Measurements from ENCODE around the gene OR6K3. TPM values are rescaled to one million over a fixed set of nuclear protein-coding genes. Genes with fewer than 3 reads are reported as not detected.

OR6K3 gene
- not detected in 2 replicates for total RNA-seq

DNA sequence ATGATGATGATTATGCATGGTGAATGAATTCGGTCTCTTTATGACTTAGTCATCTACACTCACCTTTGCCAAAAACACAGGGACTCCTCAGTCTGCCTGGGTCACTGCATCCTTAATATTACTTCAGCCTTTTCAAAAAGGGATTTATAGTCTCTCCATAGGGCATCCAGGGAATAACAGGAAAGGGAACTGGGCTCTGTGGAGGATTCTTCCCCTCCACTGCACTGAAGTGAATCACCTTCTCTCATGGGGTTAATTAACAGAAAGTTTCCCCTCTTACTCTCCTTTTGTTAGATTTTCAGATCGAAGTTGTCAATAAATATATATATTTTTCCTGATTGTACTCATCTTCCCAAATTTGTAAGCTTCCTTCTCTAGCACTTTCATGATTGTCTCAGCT lies at the start of gene OR6K3:
TSS of gene OR6K3 (minus strand) at position 101 of the 400 bp plus-strand sequence. CDS start 2,605 bp downstream, outside the sequence.
- intact Hi-C loops (cut with micrococcal nuclease) = no loop called here
- Mint-ChIP-seq H3K36me3 (ENCODE audit: low read depth) (no peaks in the 10 kb centered on the region), H3K4me3 (no peak within 1 kb of the TSS)

DNA sequence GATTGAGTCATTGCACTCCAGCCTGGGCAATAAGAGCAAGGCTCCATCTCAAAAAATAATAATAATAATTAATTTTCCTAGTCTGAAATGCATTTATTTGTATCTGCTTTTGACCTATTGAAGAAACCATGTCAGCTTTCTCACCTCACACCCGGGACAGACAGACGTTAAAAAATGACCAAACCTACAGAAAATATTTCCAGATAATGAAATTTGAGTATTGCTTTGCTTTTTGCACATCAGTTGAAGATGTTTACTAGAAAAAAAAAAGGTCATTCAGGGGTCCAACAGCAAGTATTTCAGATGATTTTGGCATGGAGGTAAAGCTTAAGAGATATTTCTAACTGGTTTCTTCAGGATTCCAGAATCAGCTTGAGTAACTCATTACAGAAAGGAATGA lies 33.9 kb upstream of the OR6K3 start, which contains the start of gene OR6K6:
TSS of gene OR6K6 (plus strand) at position 301 of the 400 bp plus-strand sequence. CDS start 168 bp downstream, outside the sequence.
- no peaks in the 10 kb centered on the region for H3K27me3 Mint-ChIP-seq
- H3K36me3 Mint-ChIP-seq (ENCODE audit: low read depth) = no peaks in the 10 kb centered on the region
- no peak for DNase-seq
- no peak within 1 kb of the TSS for H3K27ac Mint-ChIP-seq
- no peaks in the 10 kb centered on the region for H3K9me3 Mint-ChIP-seq
- intact Hi-C loops (cut with micrococcal nuclease) = no loop called here
- H3K4me1 Mint-ChIP-seq = no peaks in the 10 kb centered on the region
- H3K4me3 Mint-ChIP-seq = no peak within 1 kb of the TSS

More for the DNA sequence above, at the start of gene OR6K3:
- Mint-ChIP-seq H3K27ac (no peak within 1 kb of the TSS), H3K4me1 (peaks cover 5% of the 10 kb centered on the region), H3K9me3 (no peaks in the 10 kb centered on the region), H3K27me3 (peaks cover 22% of the 10 kb centered on the region)
- no peak for DNase-seq

- Mint-ChIP-seq H3K9me3 (no peaks in the 10 kb centered on the region), H3K4me3 (no peak overlapping the region), H3K4me1 (no peaks in the 10 kb centered on the region), H3K36me3 (ENCODE audit: low read depth) (no peaks in the 10 kb centered on the region), H3K27ac (no peak overlapping the region), H3K27me3 (peaks cover 5% of the 10 kb centered on the region)
- intact Hi-C loops (cut with micrococcal nuclease) = no loop called here
- DNase-seq = no peak
Observed at GRCh38 chr1:158752155-158752712, 31.7 kb upstream of the OR6K3 start.

DNA sequence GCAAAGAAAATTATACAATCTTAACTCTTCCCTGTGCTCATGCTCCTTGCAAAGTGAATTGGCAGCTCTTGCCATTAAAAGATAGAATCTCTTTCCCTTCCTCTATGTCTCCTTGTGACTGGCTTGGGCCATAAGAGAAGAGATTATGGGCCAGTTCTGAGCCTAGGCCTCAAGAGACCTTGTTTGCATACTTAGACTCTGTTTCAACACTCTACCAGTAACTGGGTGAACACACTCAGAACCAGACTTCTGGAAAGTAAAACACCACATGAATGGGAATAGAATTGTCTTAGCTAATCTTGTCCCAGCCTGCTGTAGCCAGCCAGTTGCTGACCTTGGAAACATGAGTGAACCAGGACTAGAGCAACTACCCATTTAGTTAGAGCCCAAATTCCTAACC lies 15.3 kb upstream of the OR6K3 start:
- H3K4me3 Mint-ChIP-seq = no peak overlapping the region

GRCh38 chr1:158732524-158732923 lies 12.0 kb upstream of the OR6K3 start:
- Mint-ChIP-seq H3K27me3 (peaks cover 19% of the 10 kb centered on the region), H3K9me3 (no peaks in the 10 kb centered on the region), H3K4me3 (no peak overlapping the region), H3K4me1 (no peaks in the 10 kb centered on the region), H3K27ac (no peak overlapping the region), H3K36me3 (ENCODE audit: low read depth) (no peaks in the 10 kb centered on the region)
- intact Hi-C loops (cut with micrococcal nuclease) = no loop called here
- no peak for DNase-seq

More for the DNA sequence above, 15.3 kb upstream of the OR6K3 start:
- DNase-seq = no peak
- no peaks in the 10 kb centered on the region for H3K36me3 Mint-ChIP-seq (ENCODE audit: low read depth)
- H3K27ac Mint-ChIP-seq = no peak overlapping the region
- H3K9me3 Mint-ChIP-seq = no peaks in the 10 kb centered on the region
- intact Hi-C loops (cut with micrococcal nuclease) = no loop called here
- peaks cover 24% of the 10 kb centered on the region for H3K27me3 Mint-ChIP-seq
- H3K4me1 Mint-ChIP-seq = no peaks in the 10 kb centered on the region

GRCh38 chr1:158731707-158732106 lies 11.2 kb upstream of the OR6K3 start:
- Mint-ChIP-seq H3K27me3 (peaks cover 18% of the 10 kb centered on the region), H3K36me3 (ENCODE audit: low read depth) (no peaks in the 10 kb centered on the region), H3K4me1 (no peaks in the 10 kb centered on the region), H3K4me3 (no peak overlapping the region), H3K27ac (no peak overlapping the region), H3K9me3 (no peaks in the 10 kb centered on the region)
- intact Hi-C loops (cut with micrococcal nuclease) = no loop called here
- no peak for DNase-seq

DNA sequence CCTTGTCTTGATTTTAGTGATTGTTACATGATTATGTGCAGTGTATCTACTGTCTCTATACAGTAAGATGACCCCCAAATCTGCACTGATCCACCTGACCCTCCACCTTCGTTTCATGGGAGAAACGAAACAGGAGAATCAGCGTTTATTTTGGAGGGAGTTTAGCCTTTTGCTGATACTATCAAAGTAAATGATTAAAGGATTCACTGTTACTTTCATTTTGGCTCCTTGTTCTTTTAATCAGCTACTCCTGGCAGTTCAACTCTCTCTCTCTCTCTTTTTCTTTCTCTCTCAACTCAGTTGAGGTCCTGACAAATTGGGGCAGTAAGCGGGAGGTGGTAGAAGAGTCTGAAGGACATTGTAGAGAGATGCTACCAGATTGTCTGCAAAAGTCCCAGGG lies 9.9 kb upstream of the OR6K3 start:
- Mint-ChIP-seq H3K27ac (no peak overlapping the region), H3K4me3 (no peak overlapping the region), H3K36me3 (ENCODE audit: low read depth) (no peaks in the 10 kb centered on the region), H3K27me3 (peaks cover 22% of the 10 kb centered on the region), H3K4me1 (no peaks in the 10 kb centered on the region), H3K9me3 (no peaks in the 10 kb centered on the region)
- intact Hi-C loops (cut with micrococcal nuclease) = no loop called here
- DNase-seq = no peak

- Mint-ChIP-seq H3K27me3 (peaks cover 21% of the 10 kb centered on the region), H3K4me3 (no peak overlapping the region), H3K27ac (no peak overlapping the region), H3K4me1 (no peaks in the 10 kb centered on the region), H3K9me3 (no peaks in the 10 kb centered on the region), H3K36me3 (ENCODE audit: low read depth) (no peaks in the 10 kb centered on the region)
- intact Hi-C loops (cut with micrococcal nuclease) = no loop called here
- no peak for DNase-seq
Observed at GRCh38 chr1:158728510-158729225, 8.1 kb upstream of the OR6K3 start.

GRCh38 chr1:158724442-158724841 lies 3.9 kb upstream of the OR6K3 start:
- H3K9me3 Mint-ChIP-seq = no peaks in the 10 kb centered on the region
- intact Hi-C loops (cut with micrococcal nuclease) = no loop called here
- H3K4me3 Mint-ChIP-seq = no peak overlapping the region
- no peak overlapping the region for H3K27ac Mint-ChIP-seq
- peaks cover 31% of the 10 kb centered on the region for H3K27me3 Mint-ChIP-seq
- no peak for DNase-seq
- no peaks in the 10 kb centered on the region for H3K4me1 Mint-ChIP-seq
- H3K36me3 Mint-ChIP-seq (ENCODE audit: low read depth) = no peaks in the 10 kb centered on the region

DNA sequence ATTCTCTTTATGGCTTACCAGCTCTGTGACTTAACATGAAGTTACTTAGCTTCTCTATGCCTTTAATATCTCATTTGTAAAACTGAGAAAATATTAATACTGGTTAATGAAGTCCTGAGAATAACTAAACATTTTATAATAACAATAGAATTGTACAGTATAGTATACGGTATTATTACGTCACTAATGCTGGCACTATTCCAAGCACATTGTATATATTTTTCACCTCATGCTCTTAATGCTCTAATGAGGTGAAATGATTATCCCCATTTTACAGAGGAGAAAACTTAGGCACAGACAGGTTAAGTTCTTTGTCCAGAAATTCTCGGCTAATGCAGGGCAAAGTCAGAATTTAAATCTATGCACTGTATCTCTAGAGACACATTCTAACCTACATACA lies 856 bp downstream of the OR6K3 start:
- DNase-seq = no peak
- H3K4me1 Mint-ChIP-seq = peaks cover 5% of the 10 kb centered on the region
- H3K36me3 Mint-ChIP-seq (ENCODE audit: low read depth) = no peaks in the 10 kb centered on the region
- H3K27ac Mint-ChIP-seq = no peak overlapping the region
- H3K4me3 Mint-ChIP-seq = no peak overlapping the region
- H3K9me3 Mint-ChIP-seq = no peaks in the 10 kb centered on the region
- H3K27me3 Mint-ChIP-seq = peaks cover 25% of the 10 kb centered on the region
- intact Hi-C loops (cut with micrococcal nuclease) = loop anchor here (5.0 kb wide), 1 partner anchor 288 kb away; the partner anchor contains the start of gene IFI16

DNA sequence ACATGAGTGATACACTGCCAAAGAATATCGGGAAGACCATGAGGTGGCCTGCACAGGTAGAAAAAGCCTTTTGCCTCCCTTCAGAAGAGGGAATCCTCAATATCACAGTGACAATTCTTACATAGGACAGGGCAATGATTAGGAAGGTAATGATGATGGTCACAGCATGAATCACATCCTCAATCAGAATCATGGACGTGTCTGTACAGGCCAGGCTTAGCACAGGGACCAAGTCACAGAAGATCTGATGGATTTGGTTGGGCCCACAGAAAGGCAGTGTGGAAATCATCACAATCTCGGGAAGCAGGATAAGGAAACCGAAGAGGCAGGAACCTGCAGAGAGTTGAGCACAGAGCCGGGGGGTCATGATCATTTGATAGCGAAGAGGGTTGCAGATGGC lies 3.2 kb downstream of the OR6K3 start:
- H3K9me3 Mint-ChIP-seq = no peaks in the 10 kb centered on the region
- peaks cover 25% of the 10 kb centered on the region for H3K27me3 Mint-ChIP-seq
- H3K4me3 Mint-ChIP-seq = no peak overlapping the region
- DNase-seq = no peak
- no peaks in the 10 kb centered on the region for H3K36me3 Mint-ChIP-seq (ENCODE audit: low read depth)
- intact Hi-C loops (cut with micrococcal nuclease) = loop anchor here (5.0 kb wide), 1 partner anchor 290 kb away; the partner anchor contains the start of gene IFI16
- H3K27ac Mint-ChIP-seq = no peak overlapping the region
- peaks cover 5% of the 10 kb centered on the region for H3K4me1 Mint-ChIP-seq

DNA sequence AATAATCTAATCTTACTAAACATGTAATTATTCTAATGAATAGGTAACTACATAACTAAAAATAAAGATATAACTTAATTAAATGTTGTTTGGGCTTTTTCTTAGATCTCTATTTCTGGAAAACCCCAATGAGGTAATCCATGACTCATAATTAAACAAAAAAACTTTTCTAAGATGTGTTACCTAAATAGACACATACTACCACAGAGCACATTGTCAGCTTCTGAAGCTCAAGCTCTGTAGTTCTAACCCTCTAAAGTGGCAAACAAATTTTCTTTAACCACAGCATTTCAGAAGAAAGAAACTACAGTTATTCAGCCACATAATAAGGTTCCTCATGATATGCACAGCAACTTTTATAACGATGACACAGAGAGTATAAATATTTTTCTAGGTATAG lies 4.2 kb downstream of the OR6K3 start:
- Mint-ChIP-seq H3K27me3 (peaks cover 31% of the 10 kb centered on the region), H3K27ac (peak overlapping the region; percentile 58), H3K4me1 (peaks cover 5% of the 10 kb centered on the region), H3K4me3 (no peak overlapping the region), H3K36me3 (ENCODE audit: low read depth) (no peaks in the 10 kb centered on the region), H3K9me3 (no peaks in the 10 kb centered on the region)
- intact Hi-C loops (cut with micrococcal nuclease) = loop anchor here (5.0 kb wide), 1 partner anchor 291 kb away; the partner anchor contains the start of gene IFI16
- DNase-seq = no peak

DNA sequence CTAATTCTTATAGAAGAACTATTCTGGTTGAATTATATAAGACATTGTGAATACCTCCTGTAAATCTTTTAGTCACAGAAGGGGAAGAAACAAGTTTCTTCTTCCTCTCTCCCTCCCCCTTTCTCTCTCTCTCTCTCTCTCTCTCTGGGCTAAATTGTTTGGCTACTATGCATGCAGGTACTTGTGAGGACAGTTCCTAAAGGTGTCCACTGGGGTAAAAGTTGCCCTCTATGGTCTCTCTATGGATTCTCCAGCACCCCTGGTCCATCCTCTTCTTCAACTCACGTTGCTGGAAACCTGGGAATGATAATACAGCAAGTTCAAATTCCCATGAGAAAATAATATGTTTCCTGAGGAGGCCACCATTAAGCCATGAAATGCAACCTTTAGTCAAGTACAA lies 5.8 kb downstream of the OR6K3 start:
- Mint-ChIP-seq H3K36me3 (ENCODE audit: low read depth) (no peaks in the 10 kb centered on the region), H3K4me3 (no peak overlapping the region), H3K9me3 (no peaks in the 10 kb centered on the region), H3K4me1 (peaks cover 5% of the 10 kb centered on the region), H3K27ac (no peak overlapping the region), H3K27me3 (peaks cover 24% of the 10 kb centered on the region)
- no peak for DNase-seq
- intact Hi-C loops (cut with micrococcal nuclease) = loop anchor here (5.0 kb wide), 1 partner anchor 293 kb away; the partner anchor contains the start of gene IFI16

DNA sequence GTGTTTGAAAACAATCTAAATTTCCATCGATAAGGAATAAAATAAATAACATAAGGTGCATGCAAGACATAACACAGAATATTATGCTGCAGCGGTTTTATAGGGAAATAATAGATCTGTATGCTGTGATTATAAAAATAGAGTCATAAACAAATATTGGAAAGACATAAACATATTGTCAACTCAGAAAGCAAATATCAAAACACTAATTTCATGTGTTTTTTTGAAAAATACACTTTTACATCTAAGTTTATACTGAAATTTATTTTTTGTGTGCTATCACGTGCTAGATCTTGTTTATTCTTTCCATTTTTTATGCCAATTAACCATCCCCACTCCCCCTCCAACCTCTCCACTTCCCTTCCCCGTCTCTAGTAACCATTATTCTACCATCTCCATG lies 9.4 kb downstream of the OR6K3 start:
- intact Hi-C loops (cut with micrococcal nuclease) = no loop called here

More for the DNA sequence above, 9.4 kb downstream of the OR6K3 start:
- Mint-ChIP-seq H3K4me1 (no peaks in the 10 kb centered on the region), H3K4me3 (no peak overlapping the region), H3K9me3 (no peaks in the 10 kb centered on the region), H3K27ac (no peak overlapping the region), H3K27me3 (peaks cover 31% of the 10 kb centered on the region), H3K36me3 (ENCODE audit: low read depth) (no peaks in the 10 kb centered on the region)
- no peak for DNase-seq

Data from activated CD4-positive, alpha-beta T cell treated with anti-CD3 and anti-CD28 coated beads, Interleukin-2, amount 10 ng/mL, durations not matched to agents 24 days and 14 days (primary cell).